H9 (cell line): ENCODE data around the gene PRPF40B. TPM values are rescaled to one million over a fixed set of nuclear protein-coding genes. Genes with fewer than 3 reads are reported as not detected.

ENCODE experiments used
- DNase-seq: peaks from one replicate; pipeline ENCODE4 v3.0.0-alpha.2; 2017
- H2AFZ ChIP-seq: one replicate; pipeline ENCODE4 v1.6.1; 2013; ENCODE audit warnings: mild to moderate bottlenecking, low read length, control low read depth, moderate library complexity
- H2AK5ac ChIP-seq: 2 replicates; pipeline ENCODE4 v1.6.1; 2013; ENCODE audit warnings: low read length, control low read depth, mixed read lengths; ENCODE audit not compliant: insufficient read length
- H2BK120ac ChIP-seq: one replicate; pipeline ENCODE4 v1.6.1; 2013; ENCODE audit warnings: low read depth, mild to moderate bottlenecking, low read length, control low read depth, inconsistent platforms; ENCODE audit not compliant: poor library complexity, severe bottlenecking
- H2BK12ac ChIP-seq: 2 replicates; pipeline ENCODE4 v1.6.1; 2013; ENCODE audit warnings: low read length, control low read depth, mixed read lengths, low read depth; ENCODE audit not compliant: insufficient read length
- H2BK15ac ChIP-seq: 2 replicates; pipeline ENCODE4 v1.6.1; 2013; ENCODE audit warnings: low read depth, low read length, control low read depth
- H2BK20ac ChIP-seq: one replicate; pipeline ENCODE4 v1.6.1; 2013; ENCODE audit warnings: low read depth, mild to moderate bottlenecking, low read length, control low read depth, inconsistent platforms; ENCODE audit not compliant: poor library complexity, severe bottlenecking
- H2BK5ac ChIP-seq: 2 replicates; pipeline ENCODE4 v1.6.1; 2013; ENCODE audit warnings: low read length, control low read depth, mixed read lengths; ENCODE audit not compliant: insufficient read length
- H3K14ac ChIP-seq: 2 replicates; pipeline ENCODE4 v1.6.1; 2013; ENCODE audit warnings: low read length, control low read depth; ENCODE audit not compliant: insufficient read depth
- H3K18ac ChIP-seq: 2 replicates; pipeline ENCODE4 v1.6.1; 2013; ENCODE audit warnings: low read depth, mild to moderate bottlenecking, mixed read lengths, low read length, control low read depth; ENCODE audit not compliant: insufficient read length
- H3K23ac ChIP-seq: 2 replicates; pipeline ENCODE4 v1.6.1; 2013; ENCODE audit warnings: low read length, control low read depth, mixed read lengths, low read depth; ENCODE audit not compliant: insufficient read length
- H3K23me2 ChIP-seq: 2 replicates; pipeline ENCODE4 v1.6.1; 2013; ENCODE audit warnings: low read depth, mild to moderate bottlenecking, mixed read lengths, low read length, control low read depth; ENCODE audit not compliant: insufficient read length, poor library complexity, severe bottlenecking
- H3K27ac ChIP-seq: 2 replicates; pipeline ENCODE4 v1.5.1; 2013; ENCODE audit warnings: low read length, control low read depth, mixed read lengths, low read depth; ENCODE audit not compliant: insufficient read length
- H3K27me3 ChIP-seq: 2 replicates; pipeline ENCODE4 v1.6.1; 2013; ENCODE audit warnings: low read length, control low read depth, inconsistent platforms; ENCODE audit not compliant: insufficient read depth
- H3K4ac ChIP-seq: 2 replicates; pipeline ENCODE4 v1.6.1; 2013; ENCODE audit warnings: low read depth, mild to moderate bottlenecking, control low read depth, inconsistent platforms, low read length, moderate library complexity
- H3K4me1 ChIP-seq: 2 replicates; pipeline ENCODE4 v1.6.1; 2013; ENCODE audit warnings: low read length, control low read depth, inconsistent platforms; ENCODE audit not compliant: insufficient read depth
- H3K4me2 ChIP-seq: 2 replicates; pipeline ENCODE4 v1.6.1; 2013; ENCODE audit warnings: low read length, control low read depth, mixed read lengths; ENCODE audit not compliant: insufficient read length, insufficient read depth
- H3K56ac ChIP-seq: 2 replicates; pipeline ENCODE4 v1.6.1; 2013; ENCODE audit warnings: low read depth, mild to moderate bottlenecking, mixed read lengths, low read length, control low read depth; ENCODE audit not compliant: insufficient read length
- H3K79me1 ChIP-seq: 2 replicates; pipeline ENCODE4 v1.6.1; 2013; ENCODE audit warnings: low read depth, mild to moderate bottlenecking, moderate library complexity, low read length, control low read depth, inconsistent platforms; ENCODE audit not compliant: insufficient read depth, poor library complexity, severe bottlenecking
- H3K79me2 ChIP-seq: 2 replicates; pipeline ENCODE4 v1.6.1; 2013; ENCODE audit warnings: low read length, control low read depth, inconsistent platforms; ENCODE audit not compliant: insufficient read depth
- H3K9ac ChIP-seq: 2 replicates; pipeline ENCODE4 v1.6.1; 2013; ENCODE audit warnings: low read length, control low read depth, mixed read lengths; ENCODE audit not compliant: insufficient read length; ENCODE audit errors: extremely low read depth
- H3K9me3 ChIP-seq: one replicate; pipeline ENCODE4 v1.6.1; 2013; ENCODE audit warnings: low read depth, low read length, inconsistent platforms; ENCODE audit not compliant: control insufficient read depth
- H3T11ph ChIP-seq: one replicate; pipeline ENCODE4 v1.6.1; 2013; ENCODE audit warnings: mild to moderate bottlenecking, low read length, control low read depth, inconsistent platforms
- H4K20me1 ChIP-seq: one replicate; pipeline ENCODE4 v1.6.1; 2013; ENCODE audit not compliant: control insufficient read depth, insufficient read length, insufficient read depth
- H4K5ac ChIP-seq: 2 replicates; pipeline ENCODE4 v1.6.1; 2013; ENCODE audit warnings: low read depth, mild to moderate bottlenecking, mixed read lengths, low read length, control low read depth; ENCODE audit not compliant: insufficient read length
- H4K8ac ChIP-seq: replicated peaks from 2 replicates; pipeline ENCODE4 v1.6.1; 2013; ENCODE audit warnings: low read length, control low read depth, mixed read lengths, low read depth; ENCODE audit not compliant: insufficient read length
- H4K91ac ChIP-seq: 2 replicates; pipeline ENCODE4 v1.6.1; 2013; ENCODE audit warnings: low read depth, mild to moderate bottlenecking, moderate library complexity, mixed read lengths, low read length, control low read depth; ENCODE audit not compliant: insufficient read length
- H3K27ac Mint-ChIP-seq, 3 experiments: 2 replicates in 2 of 3; 3 replicates in 1 of 3; pipeline ENCODE4 v1.8.0; 2020 to 2021; ENCODE audit warnings: mixed read lengths in 3 of 3, mild to moderate bottlenecking in 1 of 3, moderate library complexity in 1 of 3
- H3K27me3 Mint-ChIP-seq: 2 replicates; pipeline ENCODE4 v1.8.0; 2021; ENCODE audit warnings: low read depth, mild to moderate bottlenecking, moderate library complexity, mixed read lengths
- H3K36me3 Mint-ChIP-seq, 3 experiments: 2 replicates in 2 of 3; 3 replicates in 1 of 3; pipeline ENCODE4 v1.8.0; 2020 to 2021; ENCODE audit warnings: low read depth in 3 of 3, mixed read lengths in 3 of 3; ENCODE audit not compliant: insufficient read depth in 1 of 3
- H3K4me1 Mint-ChIP-seq, 2 experiments: 2 replicates each; pipeline ENCODE4 v1.8.0; 2020; ENCODE audit warnings: mixed read lengths in 2 of 2
- H3K4me3 Mint-ChIP-seq, 2 experiments: 2 replicates in 1 of 2; 3 replicates in 1 of 2; pipeline ENCODE4 v1.8.0; 2020 to 2021; ENCODE audit warnings: mild to moderate bottlenecking in 2 of 2, mixed read lengths in 2 of 2, moderate library complexity in 1 of 2
- H3K9me3 Mint-ChIP-seq, 2 experiments: 2 replicates in 1 of 2; 3 replicates in 1 of 2; pipeline ENCODE4 v1.8.0; 2020; ENCODE audit warnings: mild to moderate bottlenecking in 2 of 2, mixed read lengths in 2 of 2, moderate library complexity in 1 of 2
- WGBS: extraction: QIAGEN DNeasy Blood & Tissue Kit; methylation state at CpG from one replicate; pipeline ENCODE4 v1.1.7; 2013; ENCODE audit warnings: missing lambda C conversion rate, low lambda C conversion rate, mixed read lengths; ENCODE audit not compliant: insufficient read length; ENCODE audit errors: extremely low coverage; 5-methylcytosine and 5-hydroxymethylcytosine counted together
- total RNA-seq: library from RNA; stranded (reverse); gene quantifications from 2 replicates; pipeline ENCODE4 v1.2.1, GENCODE V29; 2021
- TF ChIP-seq, protein P1 (sequence below): fragments of 200-600 bp; sonication (generic); conservative IDR thresholded peaks from 3 replicates; pipeline ENCODE4 v1.8.0; 2021; ENCODE audit warnings: antibody characterized with exemption, mild to moderate bottlenecking

The PRPF40B gene
- total RNA-seq, 1 experiment from 2014 or later = 19.0 TPM

DNA sequence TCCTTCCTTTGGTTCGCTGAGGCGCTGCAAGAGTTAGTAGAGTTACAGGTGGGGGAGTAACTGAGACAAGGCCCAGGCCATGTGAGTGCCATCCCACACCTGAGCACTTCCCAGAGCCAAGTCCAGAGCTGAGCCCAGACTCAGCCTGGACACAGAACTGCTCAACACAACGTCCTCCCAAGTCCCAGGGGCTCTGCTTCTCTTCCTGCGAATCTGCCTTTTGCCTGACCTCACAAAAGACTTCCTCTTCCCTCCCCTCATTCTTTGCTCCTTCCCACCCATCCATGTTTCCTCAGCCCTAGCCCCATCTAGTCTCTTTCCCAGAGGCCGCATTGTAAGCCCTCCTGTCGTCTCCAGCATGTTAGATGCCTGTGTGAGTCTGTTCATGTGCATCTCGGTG, 38.8 kb upstream of the PRPF40B start:
- H4K8ac ChIP-seq = no peak overlapping the region
- peaks cover 10 to 12% of the 10 kb centered on the region in 2 experiments for H3K4me1 Mint-ChIP-seq
- H3K9ac ChIP-seq = no peak overlapping the region
- no peak overlapping the region for H3K4me3 Mint-ChIP-seq
- no peak overlapping the region for H2BK12ac ChIP-seq
- no peak for DNase-seq
- no CpG with 5 or more reads among the region's 7 CpGs for WGBS
- H3K27ac ChIP-seq = no peak overlapping the region
- peaks cover 4 to 15% (median 6%) of the 10 kb centered on the region in 3 experiments; a peak in 4 of 7 replicates for H3K36me3 Mint-ChIP-seq
- no peak overlapping the region for H3T11ph ChIP-seq
- H2AFZ ChIP-seq = no peak overlapping the region
- peak overlapping the region; percentile 5 to 91 (median 45); a peak in 5 of 7 replicates for H3K27ac Mint-ChIP-seq
- TF ChIP-seq, protein P1, sequence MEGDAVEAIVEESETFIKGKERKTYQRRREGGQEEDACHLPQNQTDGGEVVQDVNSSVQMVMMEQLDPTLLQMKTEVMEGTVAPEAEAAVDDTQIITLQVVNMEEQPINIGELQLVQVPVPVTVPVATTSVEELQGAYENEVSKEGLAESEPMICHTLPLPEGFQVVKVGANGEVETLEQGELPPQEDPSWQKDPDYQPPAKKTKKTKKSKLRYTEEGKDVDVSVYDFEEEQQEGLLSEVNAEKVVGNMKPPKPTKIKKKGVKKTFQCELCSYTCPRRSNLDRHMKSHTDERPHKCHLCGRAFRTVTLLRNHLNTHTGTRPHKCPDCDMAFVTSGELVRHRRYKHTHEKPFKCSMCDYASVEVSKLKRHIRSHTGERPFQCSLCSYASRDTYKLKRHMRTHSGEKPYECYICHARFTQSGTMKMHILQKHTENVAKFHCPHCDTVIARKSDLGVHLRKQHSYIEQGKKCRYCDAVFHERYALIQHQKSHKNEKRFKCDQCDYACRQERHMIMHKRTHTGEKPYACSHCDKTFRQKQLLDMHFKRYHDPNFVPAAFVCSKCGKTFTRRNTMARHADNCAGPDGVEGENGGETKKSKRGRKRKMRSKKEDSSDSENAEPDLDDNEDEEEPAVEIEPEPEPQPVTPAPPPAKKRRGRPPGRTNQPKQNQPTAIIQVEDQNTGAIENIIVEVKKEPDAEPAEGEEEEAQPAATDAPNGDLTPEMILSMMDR = no peak
- no peaks in the 10 kb centered on the region for H3K9me3 Mint-ChIP-seq
- no peak overlapping the region for H4K91ac ChIP-seq
- no peak overlapping the region for H2BK120ac ChIP-seq
- no peak overlapping the region for H2BK5ac ChIP-seq
- H3K23ac ChIP-seq = no peak overlapping the region
- H3K56ac ChIP-seq = no peak overlapping the region
- H2BK15ac ChIP-seq = no peak overlapping the region
- no peak overlapping the region for H4K5ac ChIP-seq
- H2AK5ac ChIP-seq = no peak overlapping the region
- H3K23me2 ChIP-seq = no peaks in the 10 kb centered on the region
- H2BK20ac ChIP-seq = no peak overlapping the region
- H3K9me3 ChIP-seq = no peaks in the 10 kb centered on the region
- no peaks in the 10 kb centered on the region for H3K79me1 ChIP-seq
- H3K14ac ChIP-seq = no peak overlapping the region; the same call in 1 of the 2 replicates
- H3K4me2 ChIP-seq = no peak overlapping the region
- H4K20me1 ChIP-seq = no peaks in the 10 kb centered on the region
- no peak overlapping the region for H3K18ac ChIP-seq
- H3K4ac ChIP-seq = no peak overlapping the region
- no peaks in the 10 kb centered on the region for H3K27me3 ChIP-seq
- H3K4me1 ChIP-seq = no peaks in the 10 kb centered on the region
- no peaks in the 10 kb centered on the region for H3K79me2 ChIP-seq
- H3K27me3 Mint-ChIP-seq = no peaks in the 10 kb centered on the region
